C4-2B (cell line): ENCODE data around the gene LDHB.

ENCODE experiments used
- CTCF ChIP-seq: fragments of 450-650 bp; conservative IDR thresholded peaks from 2 replicates; pipeline ENCODE4 v1.5.1; 2017; ENCODE audit warnings: mild to moderate bottlenecking
- ZFX ChIP-seq: fragments of 450-650 bp; IDR thresholded peaks from 2 replicates; pipeline ENCODE4 v1.6.1; 2017

GRCh38 chr12:21647179-21647578, 10.5 kb downstream of the LDHB start:
- TF ChIP-seq CTCF (no peak), ZFX (no peak)
